Retinal pigment epithelial cell (primary cell): Measurements from ENCODE around the gene IPO4.

ENCODE experiments used
- DNase-seq: peaks from one replicate; pipeline ENCODE4 v3.0.0-alpha.2; 2010; ENCODE audit warnings: low read depth
- H3K4me3 ChIP-seq: 2 replicates; pipeline ENCODE4 v1.5.1; 2011; ENCODE audit warnings: mild to moderate bottlenecking, low read length, control low read depth, moderate library complexity
- TF ChIP-seq, protein P1 (sequence below): conservative IDR thresholded peaks from 2 replicates; pipeline ENCODE4 v1.5.1; 2011; ENCODE audit warnings: low read depth, low read length, control low read depth, inconsistent platforms

Gene IPO4

DNA sequence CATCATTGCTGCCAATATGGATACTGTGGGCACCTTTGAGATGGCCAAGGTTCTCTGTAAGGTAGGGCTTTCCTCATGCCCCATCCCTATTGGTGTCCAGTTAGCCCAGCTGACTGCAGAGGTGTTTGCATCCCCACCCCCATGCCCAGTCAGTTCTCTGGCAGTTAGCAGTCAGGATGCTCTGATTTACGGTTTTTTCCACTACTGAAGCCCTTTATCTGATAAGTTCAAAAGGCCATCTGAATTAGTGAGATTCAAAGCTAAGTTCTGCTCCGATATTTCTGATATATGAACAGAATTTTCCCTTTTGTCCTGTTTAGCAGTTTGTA, 44.9 kb upstream of the IPO4 start:
- peak overlapping the region; percentile 89 for H3K4me3 ChIP-seq
- TF ChIP-seq, protein P1, sequence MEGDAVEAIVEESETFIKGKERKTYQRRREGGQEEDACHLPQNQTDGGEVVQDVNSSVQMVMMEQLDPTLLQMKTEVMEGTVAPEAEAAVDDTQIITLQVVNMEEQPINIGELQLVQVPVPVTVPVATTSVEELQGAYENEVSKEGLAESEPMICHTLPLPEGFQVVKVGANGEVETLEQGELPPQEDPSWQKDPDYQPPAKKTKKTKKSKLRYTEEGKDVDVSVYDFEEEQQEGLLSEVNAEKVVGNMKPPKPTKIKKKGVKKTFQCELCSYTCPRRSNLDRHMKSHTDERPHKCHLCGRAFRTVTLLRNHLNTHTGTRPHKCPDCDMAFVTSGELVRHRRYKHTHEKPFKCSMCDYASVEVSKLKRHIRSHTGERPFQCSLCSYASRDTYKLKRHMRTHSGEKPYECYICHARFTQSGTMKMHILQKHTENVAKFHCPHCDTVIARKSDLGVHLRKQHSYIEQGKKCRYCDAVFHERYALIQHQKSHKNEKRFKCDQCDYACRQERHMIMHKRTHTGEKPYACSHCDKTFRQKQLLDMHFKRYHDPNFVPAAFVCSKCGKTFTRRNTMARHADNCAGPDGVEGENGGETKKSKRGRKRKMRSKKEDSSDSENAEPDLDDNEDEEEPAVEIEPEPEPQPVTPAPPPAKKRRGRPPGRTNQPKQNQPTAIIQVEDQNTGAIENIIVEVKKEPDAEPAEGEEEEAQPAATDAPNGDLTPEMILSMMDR = no peak
- no peak for DNase-seq

- no peak for DNase-seq
- TF ChIP-seq, protein P1 = no peak
- peak within 1 kb of the TSS; percentile 89 for H3K4me3 ChIP-seq
Measured at GRCh38 chr14:24232645-24233537, 44.3 kb upstream of the IPO4 start, which contains the start of gene GMPR2. GMPR2 (plus strand) TSS chr14:24232929; CDS start chr14:24233254, 325 bp downstream.

GRCh38 chr14:24232121-24232644, 43.6 kb upstream of the IPO4 start, which contains the start of gene NEDD8:
NEDD8 (minus strand) TSS chr14:24232367; CDS start chr14:24232267, 100 bp downstream.
- TF ChIP-seq, protein P1 = no peak
- peak; percentile 71 for DNase-seq
- H3K4me3 ChIP-seq = peak within 1 kb of the TSS; percentile 89

DNA sequence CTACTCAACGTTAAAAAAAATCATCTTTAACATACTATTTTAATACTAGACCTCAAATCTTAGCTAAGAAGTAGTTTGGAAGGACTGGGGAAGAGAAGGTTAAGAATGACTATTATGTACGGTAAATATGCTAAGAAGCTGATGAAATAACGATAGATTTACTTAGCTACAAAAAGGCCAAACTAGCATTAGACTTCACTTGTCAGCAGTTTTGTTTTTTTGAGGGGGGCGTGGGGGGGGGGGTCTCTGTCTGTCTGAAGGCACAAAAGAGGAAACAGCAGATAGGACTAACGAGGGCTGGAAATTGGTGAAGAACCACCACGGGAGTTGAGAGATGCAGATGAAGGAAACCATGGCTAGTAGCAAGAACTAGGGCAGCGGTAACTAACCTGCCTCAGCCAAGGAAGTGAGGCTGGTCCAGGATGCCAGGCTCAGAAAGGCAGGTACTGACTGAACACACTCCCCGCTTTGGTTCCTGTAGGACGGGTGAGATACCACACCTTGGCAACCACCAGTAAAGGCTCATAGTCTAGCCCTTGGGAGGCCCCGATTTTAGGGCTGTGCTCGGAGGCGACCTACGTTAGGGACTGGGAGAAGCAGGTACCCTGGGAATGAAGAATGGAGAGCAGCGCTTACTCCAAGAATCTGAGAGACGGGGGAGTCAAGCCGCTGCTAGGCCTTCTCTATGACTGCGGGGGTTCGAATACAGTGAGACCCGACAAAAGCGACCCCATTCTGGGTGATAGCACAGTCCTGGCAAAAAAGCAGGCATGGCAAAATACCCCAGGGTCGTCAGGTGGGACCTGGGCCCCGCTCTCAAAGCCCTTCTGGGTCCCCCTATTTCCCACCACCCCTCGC, 42.9 kb upstream of the IPO4 start:
- TF ChIP-seq, protein P1 = no peak
- H3K4me3 ChIP-seq = peak overlapping the region; percentile 89
- DNase-seq = no peak

GRCh38 chr14:24228902-24229301, 40.3 kb upstream of the IPO4 start:
- DNase-seq = no peak
- H3K4me3 ChIP-seq = no peak overlapping the region
- TF ChIP-seq, protein P1 = no peak

GRCh38 chr14:24226473-24226872, 37.9 kb upstream of the IPO4 start:
- no peak for DNase-seq
- TF ChIP-seq, protein P1 = no peak
- H3K4me3 ChIP-seq = no peak overlapping the region
